UCSD-AML1 (cell line): ENCODE measurements around the gene MRPL51.

ENCODE experiments used
- DNase-seq: peaks from one replicate; lab custom pipeline; 2025; ENCODE audit not compliant: unreplicated experiment; lab: John Stamatoyannopoulos, UW

Gene MRPL51

GRCh38 chr12:6492838-6493496, at the start of gene MRPL51:
TSS of gene MRPL51 (minus strand) at chr12:6493262. CDS start at chr12:6493136, 126 bp downstream.
- DNase-seq, result peak; percentile 96

GRCh38 chr12:6542209-6543009, 49.3 kb upstream of the MRPL51 start:
- DNase-seq, result no peak

- no peak for DNase-seq
Measured at GRCh38 chr12:6541371-6542165, 48.5 kb upstream of the MRPL51 start.

- peak; percentile 79 for DNase-seq
Measured at GRCh38 chr12:6540181-6540877, 47.3 kb upstream of the MRPL51 start.

- DNase-seq, result no peak
Measured at GRCh38 chr12:6539707-6540134, 46.7 kb upstream of the MRPL51 start.

- no peak for DNase-seq
Measured at GRCh38 chr12:6539314-6539682, 46.2 kb upstream of the MRPL51 start.

- DNase-seq, result peak; percentile 27
Measured at GRCh38 chr12:6538420-6539313, 45.6 kb upstream of the MRPL51 start.

GRCh38 chr12:6537580-6538419, 44.7 kb upstream of the MRPL51 start:
- peak; percentile 79 for DNase-seq

- DNase-seq, result no peak
Measured at GRCh38 chr12:6536894-6537579, 44.0 kb upstream of the MRPL51 start.

GRCh38 chr12:6535960-6536847, 43.1 kb upstream of the MRPL51 start:
- no peak for DNase-seq

- no peak for DNase-seq
Measured at GRCh38 chr12:6535697-6535946, 42.6 kb upstream of the MRPL51 start.

GRCh38 chr12:6534945-6535696, 42.1 kb upstream of the MRPL51 start:
- peak; percentile 83 for DNase-seq

GRCh38 chr12:6534695-6534944, 41.6 kb upstream of the MRPL51 start:
- no peak for DNase-seq

- peak; percentile 92 for DNase-seq
Measured at GRCh38 chr12:6533923-6534694, 41.0 kb upstream of the MRPL51 start, which contains the start of gene GAPDH. TSS of gene GAPDH (plus strand) at chr12:6534517. CDS start at chr12:6534833, 316 bp downstream.

GRCh38 chr12:6533653-6533922, 40.5 kb upstream of the MRPL51 start:
- no peak for DNase-seq

- peak; percentile 81 for DNase-seq
Measured at GRCh38 chr12:6532927-6533652, 40.0 kb upstream of the MRPL51 start.
